Immature natural killer cell (primary cell): Measurements from ENCODE around the gene PRKG1. TPM values are rescaled to one million over a fixed set of nuclear protein-coding genes. Genes with fewer than 3 reads are reported as not detected.

Source experiments
- DNase-seq, 3 donors: peaks; one replicate each; pipeline ENCODE4 v3.0.0; 2022; ENCODE audit warnings: mixed read lengths in 1 of 3
- H3K27ac Mint-ChIP-seq, 6 donors: one replicate each; pipeline ENCODE4 v1.8.0; 2020; ENCODE audit warnings: mixed read lengths in 6 of 6, mild to moderate bottlenecking in 5 of 6, inconsistent platforms in 4 of 6, moderate library complexity in 3 of 6
- H3K27me3 Mint-ChIP-seq, 3 donors: one replicate each; pipeline ENCODE4 v1.8.0; 2020 to 2021; ENCODE audit warnings: low read depth in 3 of 3, mild to moderate bottlenecking in 3 of 3, mixed read lengths in 3 of 3, moderate library complexity in 3 of 3, inconsistent platforms in 1 of 3
- H3K36me3 Mint-ChIP-seq, 3 donors: one replicate each; pipeline ENCODE4 v1.8.0; 2020; ENCODE audit warnings: mixed read lengths in 3 of 3, inconsistent platforms in 2 of 3, mild to moderate bottlenecking in 2 of 3
- H3K4me1 Mint-ChIP-seq, 2 donors: one replicate each; pipeline ENCODE4 v1.8.0; 2020; ENCODE audit warnings: inconsistent platforms in 2 of 2, mild to moderate bottlenecking in 2 of 2, mixed read lengths in 2 of 2, moderate library complexity in 1 of 2
- H3K4me3 Mint-ChIP-seq, 5 donors: one replicate each; pipeline ENCODE4 v1.8.0; 2020; ENCODE audit warnings: mild to moderate bottlenecking in 5 of 5, mixed read lengths in 5 of 5, inconsistent platforms in 3 of 5, moderate library complexity in 3 of 5
- H3K9me3 Mint-ChIP-seq, 6 donors: one replicate each; pipeline ENCODE4 v1.8.0; 2020; ENCODE audit warnings: mild to moderate bottlenecking in 6 of 6, mixed read lengths in 6 of 6, inconsistent platforms in 4 of 6, moderate library complexity in 3 of 6
- polyA plus RNA-seq, 3 donors: library from polyadenylated mRNA; unstranded; fragments of 300-500 nt; fragmentation: Illumina TruSeq; gene quantifications; one replicate each; pipeline ENCODE4 v1.2.3, GENCODE V29; 2021

Gene PRKG1
- polyA plus RNA-seq, 3 donors from 2014 or later, result 0.46 TPM; not detected in 2

GRCh38 chr10:51630640-51631005 lies 556.3 kb downstream of the PRKG1 start:
- no peak overlapping the region for H3K4me3 Mint-ChIP-seq
- H3K27me3 Mint-ChIP-seq, result peaks cover 0 to 4% (median 0%) of the 10 kb centered on the region in 3 donors
- no peaks in the 10 kb centered on the region for H3K4me1 Mint-ChIP-seq
- peaks cover 0 to 3% (median 0%) of the 10 kb centered on the region in 6 donors for H3K9me3 Mint-ChIP-seq
- DNase-seq, result no peak
- H3K36me3 Mint-ChIP-seq, result no peaks in the 10 kb centered on the region
- no peak overlapping the region for H3K27ac Mint-ChIP-seq

DNA sequence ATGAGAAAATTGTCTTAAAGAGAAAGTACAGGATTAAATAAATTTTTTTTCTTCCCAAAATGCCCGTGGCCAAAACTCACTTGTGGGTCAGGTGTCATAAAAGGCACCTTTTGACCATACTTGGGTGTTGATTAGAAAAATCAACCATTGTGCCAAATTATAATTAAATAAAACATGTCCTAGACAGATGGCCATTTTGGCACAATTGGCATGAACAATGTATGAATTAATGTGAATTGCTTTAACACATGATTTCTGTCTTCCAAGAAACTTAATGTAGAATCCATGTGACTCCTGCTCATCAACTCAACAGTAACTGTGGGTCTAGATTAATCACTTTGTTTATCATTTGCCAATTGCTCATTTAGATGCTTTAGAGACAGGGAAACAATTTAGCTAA lies 561.1 kb downstream of the PRKG1 start:
- Mint-ChIP-seq H3K27ac (no peak overlapping the region), H3K27me3 (peaks cover 0 to 4% (median 3%) of the 10 kb centered on the region in 3 donors), H3K36me3 (no peaks in the 10 kb centered on the region), H3K9me3 (peaks cover 0 to 2% (median 0%) of the 10 kb centered on the region in 6 donors), H3K4me3 (no peak overlapping the region), H3K4me1 (no peaks in the 10 kb centered on the region)
- DNase-seq, result no peak

DNA sequence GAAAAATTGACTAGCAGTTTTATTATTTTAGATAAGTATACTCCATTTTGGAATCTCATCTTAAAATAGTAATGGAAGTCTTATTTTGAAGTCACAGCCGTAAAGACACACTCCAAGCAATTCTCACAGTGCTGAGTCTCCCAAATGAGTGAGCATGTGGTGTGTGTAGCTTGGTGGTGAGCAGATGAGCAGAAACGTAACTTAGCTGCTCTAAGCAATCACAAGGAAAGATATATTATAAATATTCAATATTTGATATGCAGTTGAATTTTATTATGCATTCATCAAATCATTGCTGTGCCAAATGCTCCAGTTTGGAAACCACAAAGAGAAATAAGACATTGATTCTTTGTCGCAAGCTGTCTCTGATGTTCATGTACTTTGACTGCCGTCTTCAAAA lies 563.9 kb downstream of the PRKG1 start:
- Mint-ChIP-seq H3K9me3 (peaks cover 0 to 2% (median 0%) of the 10 kb centered on the region in 6 donors), H3K27me3 (peaks cover 0 to 5% (median 4%) of the 10 kb centered on the region in 3 donors), H3K36me3 (no peaks in the 10 kb centered on the region), H3K27ac (no peak overlapping the region), H3K4me1 (no peaks in the 10 kb centered on the region), H3K4me3 (no peak overlapping the region)
- DNase-seq, result no peak

GRCh38 chr10:51638737-51639136 lies 564.5 kb downstream of the PRKG1 start:
- no peak overlapping the region for H3K4me3 Mint-ChIP-seq
- H3K36me3 Mint-ChIP-seq, result no peaks in the 10 kb centered on the region
- H3K9me3 Mint-ChIP-seq, result peaks cover 0 to 2% (median 0%) of the 10 kb centered on the region in 6 donors
- no peak for DNase-seq
- no peaks in the 10 kb centered on the region for H3K4me1 Mint-ChIP-seq
- no peak overlapping the region for H3K27ac Mint-ChIP-seq
- peaks cover 0 to 5% (median 4%) of the 10 kb centered on the region in 3 donors for H3K27me3 Mint-ChIP-seq

DNA sequence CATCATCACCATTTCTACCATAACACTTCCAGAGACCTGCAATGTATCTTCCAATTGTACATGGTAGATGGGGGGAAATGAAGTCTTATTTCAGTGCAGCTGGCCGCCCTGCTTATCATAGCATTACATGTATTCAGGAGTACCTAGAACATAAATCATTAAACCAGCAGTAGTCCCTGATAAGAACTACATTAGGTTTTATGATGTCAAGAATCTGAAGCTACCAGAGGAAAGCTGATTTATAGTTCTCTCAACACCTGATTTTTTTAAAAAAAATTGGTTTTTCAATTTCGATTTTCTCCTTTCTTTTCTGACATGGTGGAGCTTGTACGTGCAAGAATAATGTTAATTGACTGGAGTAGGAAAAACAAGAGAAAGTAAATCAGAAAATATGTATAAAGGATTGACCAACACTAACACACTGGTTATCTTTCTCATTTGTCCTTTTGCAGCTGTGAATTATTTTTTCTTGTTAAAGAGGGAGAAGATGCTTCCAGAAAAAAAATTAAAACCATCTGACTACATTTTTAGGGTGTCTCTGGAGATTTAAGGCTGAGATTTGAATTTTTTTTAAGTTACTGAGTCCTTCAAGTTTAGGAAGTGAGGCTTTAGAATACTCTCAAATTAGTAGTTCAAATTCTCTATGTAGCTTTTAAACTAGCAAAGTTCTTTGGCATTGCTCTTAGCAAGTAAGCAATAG lies 566.0 kb downstream of the PRKG1 start:
- Mint-ChIP-seq H3K27ac (no peak overlapping the region), H3K4me3 (no peak overlapping the region), H3K27me3 (peaks cover 0 to 5% (median 0%) of the 10 kb centered on the region in 3 donors), H3K36me3 (no peaks in the 10 kb centered on the region), H3K9me3 (peaks cover 0 to 2% (median 0%) of the 10 kb centered on the region in 6 donors), H3K4me1 (no peaks in the 10 kb centered on the region)
- DNase-seq, result no peak

GRCh38 chr10:51642581-51642980 lies 568.3 kb downstream of the PRKG1 start:
- peaks cover 0 to 4% (median 2%) of the 10 kb centered on the region in 3 donors for H3K27me3 Mint-ChIP-seq
- H3K27ac Mint-ChIP-seq, result no peak overlapping the region
- H3K4me3 Mint-ChIP-seq, result no peak overlapping the region
- peaks cover 0 to under 1% (median 0%) of the 10 kb centered on the region in 6 donors for H3K9me3 Mint-ChIP-seq
- no peaks in the 10 kb centered on the region for H3K36me3 Mint-ChIP-seq
- no peak for DNase-seq
- no peaks in the 10 kb centered on the region for H3K4me1 Mint-ChIP-seq

GRCh38 chr10:51643734-51644133 lies 569.4 kb downstream of the PRKG1 start:
- H3K4me3 Mint-ChIP-seq, result no peak overlapping the region
- no peaks in the 10 kb centered on the region for H3K36me3 Mint-ChIP-seq
- no peaks in the 10 kb centered on the region for H3K4me1 Mint-ChIP-seq

DNA sequence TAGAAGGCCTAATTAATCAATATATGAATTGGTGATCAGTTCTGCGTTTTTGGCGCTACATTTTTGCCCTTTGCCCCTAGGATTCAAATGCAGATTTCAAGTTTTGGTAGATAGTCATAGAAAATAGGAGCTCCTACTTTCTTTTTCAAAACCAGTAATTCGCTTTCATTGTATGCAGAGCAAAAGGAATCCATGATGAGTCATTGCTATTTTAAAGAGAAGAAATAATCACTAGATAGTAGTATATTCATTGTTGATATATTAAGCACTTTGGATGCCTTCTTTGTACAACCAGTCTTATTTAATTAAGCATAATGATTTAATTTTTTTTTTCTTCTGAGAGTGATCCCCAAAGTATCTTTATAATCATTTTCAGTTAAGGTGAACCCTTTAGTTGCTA lies 574.8 kb downstream of the PRKG1 start:
- Mint-ChIP-seq H3K27me3 (peaks cover 0 to 3% (median 3%) of the 10 kb centered on the region in 3 donors), H3K4me3 (no peak overlapping the region), H3K4me1 (no peaks in the 10 kb centered on the region), H3K9me3 (no peaks in the 10 kb centered on the region), H3K27ac (no peak overlapping the region), H3K36me3 (no peaks in the 10 kb centered on the region)
- DNase-seq, result no peak

More at GRCh38 chr10:51643734-51644133, 569.4 kb downstream of the PRKG1 start:
- Mint-ChIP-seq H3K27ac (no peak overlapping the region), H3K9me3 (no peaks in the 10 kb centered on the region), H3K27me3 (peaks cover 0 to 3% (median 2%) of the 10 kb centered on the region in 3 donors)
- no peak for DNase-seq

- H3K4me3 Mint-ChIP-seq, result no peak overlapping the region
- H3K27me3 Mint-ChIP-seq, result peaks cover 2 to 5% (median 2%) of the 10 kb centered on the region in 3 donors
- DNase-seq, result no peak
- H3K36me3 Mint-ChIP-seq, result no peaks in the 10 kb centered on the region
- H3K27ac Mint-ChIP-seq, result no peak overlapping the region
- H3K9me3 Mint-ChIP-seq, result no peaks in the 10 kb centered on the region
- H3K4me1 Mint-ChIP-seq, result no peaks in the 10 kb centered on the region
Measured at GRCh38 chr10:51651063-51651462, 576.8 kb downstream of the PRKG1 start.

- Mint-ChIP-seq H3K27ac (no peak overlapping the region), H3K4me3 (no peak overlapping the region), H3K27me3 (peaks cover 2 to 5% (median 2%) of the 10 kb centered on the region in 3 donors), H3K4me1 (no peaks in the 10 kb centered on the region), H3K36me3 (no peaks in the 10 kb centered on the region), H3K9me3 (no peaks in the 10 kb centered on the region)
- no peak for DNase-seq
Measured at GRCh38 chr10:51653025-51653424, 578.7 kb downstream of the PRKG1 start.

- H3K4me3 Mint-ChIP-seq, result no peak overlapping the region
- no peaks in the 10 kb centered on the region for H3K4me1 Mint-ChIP-seq
Measured at GRCh38 chr10:51654918-51655317, 580.6 kb downstream of the PRKG1 start.

DNA sequence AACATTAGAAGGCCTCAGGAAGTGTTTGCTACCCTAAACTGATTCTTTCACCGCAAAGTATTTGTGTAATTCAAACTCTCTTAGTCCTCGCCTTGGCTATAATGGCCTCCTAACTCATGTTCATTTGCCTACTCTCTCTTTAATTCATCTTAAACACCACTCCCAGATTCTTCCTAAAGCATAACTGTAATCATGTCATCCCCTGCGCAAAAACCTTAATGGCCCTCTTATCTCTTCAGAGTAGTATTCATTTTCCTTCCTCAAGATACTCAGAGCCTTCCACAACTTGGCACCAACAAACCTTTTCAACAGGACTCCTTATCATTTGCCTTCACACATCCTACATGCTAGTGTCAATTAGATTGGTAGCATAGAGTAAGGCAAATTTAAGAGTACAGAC lies 582.2 kb downstream of the PRKG1 start:
- no peak overlapping the region for H3K4me3 Mint-ChIP-seq
- no peaks in the 10 kb centered on the region for H3K36me3 Mint-ChIP-seq
- no peak for DNase-seq
- peaks cover 0 to 5% (median 2%) of the 10 kb centered on the region in 3 donors for H3K27me3 Mint-ChIP-seq
- no peaks in the 10 kb centered on the region for H3K9me3 Mint-ChIP-seq
- H3K27ac Mint-ChIP-seq, result no peak overlapping the region
- H3K4me1 Mint-ChIP-seq, result no peaks in the 10 kb centered on the region

More at GRCh38 chr10:51654918-51655317, 580.6 kb downstream of the PRKG1 start:
- no peak overlapping the region for H3K27ac Mint-ChIP-seq
- no peaks in the 10 kb centered on the region for H3K36me3 Mint-ChIP-seq
- no peaks in the 10 kb centered on the region for H3K9me3 Mint-ChIP-seq
- peaks cover 2 to 5% (median 2%) of the 10 kb centered on the region in 3 donors for H3K27me3 Mint-ChIP-seq
- no peak for DNase-seq

DNA sequence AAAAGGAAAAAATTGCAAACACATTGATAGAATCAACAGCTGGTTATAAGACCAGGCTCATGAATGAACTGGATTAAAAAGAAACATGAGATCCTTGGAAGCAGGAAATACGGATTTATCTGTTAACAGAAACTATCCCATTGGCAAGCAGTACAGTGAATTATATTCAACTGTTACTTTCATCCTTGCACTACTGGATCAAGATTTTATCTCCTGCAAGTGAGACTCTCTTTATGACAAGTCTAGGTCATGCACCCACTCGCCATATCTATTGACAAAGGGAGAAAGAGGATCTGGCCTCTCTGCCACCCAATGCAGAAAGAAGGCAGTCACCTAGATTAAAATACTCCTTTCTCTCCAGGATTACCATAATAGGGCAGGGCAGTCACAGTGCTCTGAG lies 583.7 kb downstream of the PRKG1 start:
- no peak overlapping the region for H3K4me3 Mint-ChIP-seq
- peaks cover 0 to 5% (median 2%) of the 10 kb centered on the region in 3 donors for H3K27me3 Mint-ChIP-seq
- H3K27ac Mint-ChIP-seq, result no peak overlapping the region
- no peak for DNase-seq
- no peaks in the 10 kb centered on the region for H3K9me3 Mint-ChIP-seq
- H3K36me3 Mint-ChIP-seq, result no peaks in the 10 kb centered on the region
- no peaks in the 10 kb centered on the region for H3K4me1 Mint-ChIP-seq

GRCh38 chr10:51659344-51659743 lies 585.1 kb downstream of the PRKG1 start:
- Mint-ChIP-seq H3K36me3 (no peaks in the 10 kb centered on the region), H3K4me3 (no peak overlapping the region), H3K9me3 (no peaks in the 10 kb centered on the region), H3K27me3 (peaks cover 0 to under 1% (median under 1%) of the 10 kb centered on the region in 3 donors), H3K4me1 (no peaks in the 10 kb centered on the region), H3K27ac (no peak overlapping the region)
- DNase-seq, result no peak

DNA sequence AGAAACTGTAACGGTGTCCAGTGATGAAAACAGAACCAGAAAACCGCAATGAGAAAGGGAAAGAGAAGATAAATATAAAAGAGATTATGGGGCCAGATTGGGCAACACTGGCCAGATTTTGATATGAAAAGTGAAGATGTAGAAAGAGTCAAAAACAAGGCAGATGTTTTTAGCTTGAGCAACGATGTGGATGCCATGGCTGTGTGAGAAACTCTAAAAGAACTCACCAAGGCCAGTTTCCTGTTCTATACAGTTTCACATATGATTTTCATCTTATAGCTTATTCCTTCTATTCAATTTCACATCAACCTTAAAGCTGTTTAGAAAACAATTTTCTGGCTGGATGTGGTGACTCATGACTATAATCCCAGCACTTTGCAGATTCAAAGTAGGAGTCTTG lies 588.8 kb downstream of the PRKG1 start:
- Mint-ChIP-seq H3K4me3 (no peak overlapping the region), H3K4me1 (no peaks in the 10 kb centered on the region), H3K36me3 (no peaks in the 10 kb centered on the region), H3K27ac (no peak overlapping the region), H3K27me3 (peaks cover 0 to 5% (median 0%) of the 10 kb centered on the region in 3 donors), H3K9me3 (no peaks in the 10 kb centered on the region)
- no peak for DNase-seq
